ENCODE data around the gene CXXC5.

CXXC5 gene

GRCh38 chr5:139651043-139651834 is 3.1 kb downstream of the CXXC5 start:
- peak; percentile 42 for DNase-seq (ENCODE audit: low read depth)

- DNase-seq (ENCODE audit: low read depth), result peak; percentile 59
Measured at GRCh38 chr5:139651853-139652787, 4.0 kb downstream of the CXXC5 start.

- no peak for DNase-seq (ENCODE audit: low read depth)
Measured at GRCh38 chr5:139652788-139653241, 4.7 kb downstream of the CXXC5 start.

- no peak for DNase-seq (ENCODE audit: low read depth)
Measured at GRCh38 chr5:139653616-139654015, 5.5 kb downstream of the CXXC5 start.

- DNase-seq (ENCODE audit: low read depth), result no peak
Measured at GRCh38 chr5:139654464-139654863, 6.3 kb downstream of the CXXC5 start.

- no peak for DNase-seq (ENCODE audit: low read depth)
Measured at GRCh38 chr5:139654871-139655491, 6.8 kb downstream of the CXXC5 start.

GRCh38 chr5:139655727-139656271 is 7.7 kb downstream of the CXXC5 start:
- DNase-seq (ENCODE audit: low read depth), result peak; percentile 93

- DNase-seq (ENCODE audit: low read depth), result no peak
Measured at GRCh38 chr5:139657363-139658321, 9.5 kb downstream of the CXXC5 start.

GRCh38 chr5:139658501-139658927 is 10.4 kb downstream of the CXXC5 start:
- peak; percentile 52 for DNase-seq (ENCODE audit: low read depth)

GRCh38 chr5:139658928-139659667 is 10.9 kb downstream of the CXXC5 start:
- peak; percentile 78 for DNase-seq (ENCODE audit: low read depth)

GRCh38 chr5:139659695-139660101 is 11.5 kb downstream of the CXXC5 start:
- no peak for DNase-seq (ENCODE audit: low read depth)

- DNase-seq (ENCODE audit: low read depth), result peak; percentile 76
Measured at GRCh38 chr5:139660105-139660922, 12.2 kb downstream of the CXXC5 start.

- DNase-seq (ENCODE audit: low read depth), result peak; percentile 92
Measured at GRCh38 chr5:139660923-139661814, 13.0 kb downstream of the CXXC5 start.

GRCh38 chr5:139662617-139663016 is 14.5 kb downstream of the CXXC5 start:
- DNase-seq (ENCODE audit: low read depth), result no peak

GRCh38 chr5:139663207-139664085 is 15.3 kb downstream of the CXXC5 start:
- no peak for DNase-seq (ENCODE audit: low read depth)

- DNase-seq (ENCODE audit: low read depth), result no peak
Measured at GRCh38 chr5:139664086-139664693, 16.0 kb downstream of the CXXC5 start.

Data from fibroblast of gingiva (primary cell).